ENCODE results near the gene PLEKHG4. TPM values are rescaled to one million over a fixed set of nuclear protein-coding genes. Genes with fewer than 3 reads are reported as not detected.

The PLEKHG4 gene
- total RNA-seq, 1 experiment from 2014 or later, result 38.5 TPM

GRCh38 chr16:67258161-67258835 is 21.0 kb upstream of the PLEKHG4 start:
- no peaks in the 10 kb centered on the region for H3K79me2 ChIP-seq (ENCODE audit: insufficient read depth, low read length)
- ATAC-seq, result no peak
- ChIA-PET POLR2A (no interaction called here), RAD21 (ENCODE audit: low non-redundant PET in 1 of 2, low total read pairs in 2 of 2, uncharacterized antibody in 2 of 2, unreplicated experiment in 2 of 2) (no interaction called here), CTCF (no interaction called here)
- no peaks in the 10 kb centered on the region; a peak in 1 of 4 replicates for H3K36me3 ChIP-seq (ENCODE audit: control insufficient read depth in 1 of 2, insufficient read depth in 2 of 2, low read length in 2 of 2)
- no peak overlapping the region for H3K4me3 ChIP-seq (replicated peaks in 1 of 2; ENCODE audit: low read depth in 1 of 2, low read length in 2 of 2)
- H3K27ac ChIP-seq (ENCODE audit: low read depth, low read length), result no peak overlapping the region
- H3K4me1 ChIP-seq (ENCODE audit: control insufficient read depth in 1 of 2, insufficient read depth in 2 of 2, low read length in 2 of 2), result no peaks in the 10 kb centered on the region
- H2AFZ ChIP-seq (ENCODE audit: low read depth, low read length, poor library complexity, severe bottlenecking), result no peak overlapping the region
- intact Hi-C loops (cut with micrococcal nuclease), result no loop called here
- H3K9ac ChIP-seq (ENCODE audit: low read length), result no peak overlapping the region
- BruUV-seq (replicated peaks), result no TSS peak
- H3K27me3 ChIP-seq (ENCODE audit: insufficient read depth, low read length), result no peaks in the 10 kb centered on the region
- no peaks in the 10 kb centered on the region for H3K9me3 ChIP-seq (ENCODE audit: control insufficient read depth in 1 of 2, insufficient read depth in 1 of 2, low read depth in 1 of 2, low read length in 2 of 2)
- H3K4me2 ChIP-seq (ENCODE audit: low read length), result no peak overlapping the region
- H4K20me1 ChIP-seq (ENCODE audit: insufficient read depth), result no peaks in the 10 kb centered on the region
- TF ChIP-seq POLR2A (IDR thresholded peaks at IDR 0.05; ENCODE audit: borderline replicate concordance, extremely low read depth, insufficient read depth, insufficient read length), result no peak
- no peak for TF ChIP-seq CTCF (IDR thresholded peaks at IDR 0.05 in 2 of 3, conservative IDR thresholded peaks at IDR 0.05 in 1 of 3; ENCODE audit: borderline replicate concordance in 1 of 3, insufficient read depth in 1 of 3, low read depth in 2 of 3, low read length in 2 of 3)
- TF ChIP-seq SP1 (IDR thresholded peaks at IDR 0.05; ENCODE audit: low read depth), result no peak
- no peak for TF ChIP-seq ZFX (IDR thresholded peaks at IDR 0.05)
- TF ChIP-seq SIN3A (IDR thresholded peaks at IDR 0.05; ENCODE audit: low read depth), result no peak
- no peak for TF ChIP-seq EZH2 (IDR thresholded peaks at IDR 0.05)
- TF ChIP-seq ZNF274 (IDR thresholded peaks at IDR 0.05; ENCODE audit: low read depth, low read length), result no peak
- no peaks in the 10 kb centered on the region for H3K9me2 ChIP-seq (ENCODE audit: insufficient read depth)
- no peak for DNase-seq (ENCODE audit: low read depth, low spot score)

DNA sequence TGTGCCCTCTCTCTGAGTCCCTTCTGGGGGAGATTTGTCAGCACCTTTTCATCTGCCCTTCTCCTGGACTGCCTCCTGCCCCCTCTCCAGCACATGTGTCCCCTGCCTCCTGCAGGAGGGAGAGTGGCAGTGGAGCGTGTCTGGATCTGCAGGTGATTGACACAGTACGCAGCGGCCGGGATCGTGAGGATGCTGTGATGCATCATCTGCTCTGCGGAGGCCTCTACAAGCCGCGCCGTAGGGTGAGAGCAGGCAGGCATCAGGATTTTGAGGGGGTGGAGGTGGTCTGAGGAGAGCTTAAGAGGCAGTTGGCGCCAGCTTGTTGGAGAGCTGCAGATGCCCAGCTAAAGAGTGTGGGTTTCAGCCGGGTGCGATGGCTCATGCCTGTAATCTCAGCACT is 19.6 kb upstream of the PLEKHG4 start:
- intact Hi-C loops (cut with micrococcal nuclease), result loop anchor here (1.0 to 5.0 kb wide), 3 partner anchors 79 to 188 kb away; no protein-coding TSS in a partner anchor
- no peaks in the 10 kb centered on the region for H3K9me3 ChIP-seq (ENCODE audit: control insufficient read depth in 1 of 2, insufficient read depth in 1 of 2, low read depth in 1 of 2, low read length in 2 of 2)
- no peaks in the 10 kb centered on the region; a peak in 1 of 4 replicates for H3K36me3 ChIP-seq (ENCODE audit: control insufficient read depth in 1 of 2, insufficient read depth in 2 of 2, low read length in 2 of 2)
- no TSS peak for BruUV-seq (replicated peaks)
- no peaks in the 10 kb centered on the region for H4K20me1 ChIP-seq (ENCODE audit: insufficient read depth)
- no peak for DNase-seq (ENCODE audit: low read depth, low spot score)
- no peak overlapping the region for H2AFZ ChIP-seq (ENCODE audit: low read depth, low read length, poor library complexity, severe bottlenecking)
- H3K4me2 ChIP-seq (ENCODE audit: low read length), result no peak overlapping the region
- no peak overlapping the region for H3K27ac ChIP-seq (ENCODE audit: low read depth, low read length)
- H3K79me2 ChIP-seq (ENCODE audit: insufficient read depth, low read length), result no peaks in the 10 kb centered on the region
- ATAC-seq, result no peak
- H3K4me3 ChIP-seq (replicated peaks in 1 of 2; ENCODE audit: low read depth in 1 of 2, low read length in 2 of 2), result no peak overlapping the region
- no peaks in the 10 kb centered on the region for H3K4me1 ChIP-seq (ENCODE audit: control insufficient read depth in 1 of 2, insufficient read depth in 2 of 2, low read length in 2 of 2)
- H3K9me2 ChIP-seq (ENCODE audit: insufficient read depth), result no peaks in the 10 kb centered on the region
- ChIA-PET RAD21 (ENCODE audit: low non-redundant PET in 1 of 2, low total read pairs in 2 of 2, uncharacterized antibody in 2 of 2, unreplicated experiment in 2 of 2) (interaction anchor here in 1 of 2 experiments (1.4 kb wide), 1 partner anchor 140 kb away, joined by 5 read pairs; no protein-coding TSS in a partner anchor), POLR2A (interaction anchor here (1.2 kb wide), 1 partner anchor 80 kb away, joined by 3 read pairs; no protein-coding TSS in a partner anchor), CTCF (interaction anchor here (1.5 to 2.0 kb wide), 7 partner anchors 11 to 188 kb away, joined by 5 to 22 read pairs (median 15); partner anchors contain the start of genes FHOD1, PLEKHG4 and SLC9A5)
- H3K27me3 ChIP-seq (ENCODE audit: insufficient read depth, low read length), result no peaks in the 10 kb centered on the region
- no peak overlapping the region for H3K9ac ChIP-seq (ENCODE audit: low read length)
- TF ChIP-seq ZNF274 (IDR thresholded peaks at IDR 0.05; ENCODE audit: low read depth, low read length) (no peak), EZH2 (IDR thresholded peaks at IDR 0.05) (no peak), TCF7L2 (IDR thresholded peaks at IDR 0.05; ENCODE audit: borderline replicate concordance, extremely low read depth, insufficient read depth, insufficient read length) (no peak), JUND (IDR thresholded peaks at IDR 0.05) (no peak), FOSL1 (IDR thresholded peaks at IDR 0.05; ENCODE audit: low read depth) (no peak), YY1 (IDR thresholded peaks at IDR 0.05; ENCODE audit: extremely low read depth, insufficient replicate concordance, low read depth, low read length) (no peak), SP1 (IDR thresholded peaks at IDR 0.05; ENCODE audit: low read depth) (no peak), SIN3A (IDR thresholded peaks at IDR 0.05; ENCODE audit: low read depth) (no peak), ZFX (IDR thresholded peaks at IDR 0.05) (no peak), POLR2A (IDR thresholded peaks at IDR 0.05; ENCODE audit: borderline replicate concordance, extremely low read depth, insufficient read depth, insufficient read length) (no peak), POLR2AphosphoS5 (IDR thresholded peaks at IDR 0.05; ENCODE audit: low read depth, low read length) (no peak), SRF (IDR thresholded peaks at IDR 0.05; ENCODE audit: low read depth) (no peak)
- TF ChIP-seq, protein P1, sequence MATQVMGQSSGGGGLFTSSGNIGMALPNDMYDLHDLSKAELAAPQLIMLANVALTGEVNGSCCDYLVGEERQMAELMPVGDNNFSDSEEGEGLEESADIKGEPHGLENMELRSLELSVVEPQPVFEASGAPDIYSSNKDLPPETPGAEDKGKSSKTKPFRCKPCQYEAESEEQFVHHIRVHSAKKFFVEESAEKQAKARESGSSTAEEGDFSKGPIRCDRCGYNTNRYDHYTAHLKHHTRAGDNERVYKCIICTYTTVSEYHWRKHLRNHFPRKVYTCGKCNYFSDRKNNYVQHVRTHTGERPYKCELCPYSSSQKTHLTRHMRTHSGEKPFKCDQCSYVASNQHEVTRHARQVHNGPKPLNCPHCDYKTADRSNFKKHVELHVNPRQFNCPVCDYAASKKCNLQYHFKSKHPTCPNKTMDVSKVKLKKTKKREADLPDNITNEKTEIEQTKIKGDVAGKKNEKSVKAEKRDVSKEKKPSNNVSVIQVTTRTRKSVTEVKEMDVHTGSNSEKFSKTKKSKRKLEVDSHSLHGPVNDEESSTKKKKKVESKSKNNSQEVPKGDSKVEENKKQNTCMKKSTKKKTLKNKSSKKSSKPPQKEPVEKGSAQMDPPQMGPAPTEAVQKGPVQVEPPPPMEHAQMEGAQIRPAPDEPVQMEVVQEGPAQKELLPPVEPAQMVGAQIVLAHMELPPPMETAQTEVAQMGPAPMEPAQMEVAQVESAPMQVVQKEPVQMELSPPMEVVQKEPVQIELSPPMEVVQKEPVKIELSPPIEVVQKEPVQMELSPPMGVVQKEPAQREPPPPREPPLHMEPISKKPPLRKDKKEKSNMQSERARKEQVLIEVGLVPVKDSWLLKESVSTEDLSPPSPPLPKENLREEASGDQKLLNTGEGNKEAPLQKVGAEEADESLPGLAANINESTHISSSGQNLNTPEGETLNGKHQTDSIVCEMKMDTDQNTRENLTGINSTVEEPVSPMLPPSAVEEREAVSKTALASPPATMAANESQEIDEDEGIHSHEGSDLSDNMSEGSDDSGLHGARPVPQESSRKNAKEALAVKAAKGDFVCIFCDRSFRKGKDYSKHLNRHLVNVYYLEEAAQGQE (IDR thresholded peaks at IDR 0.05; ENCODE audit: low read depth), result no peak

Data from HCT116 (cell line).